K562 (cell line): ENCODE results near the gene ZNF438.
A peak's percentile ranks its signal among the peaks of the same experiment; 100 is the strongest.

Experiments
- HCFC1 ChIP-seq: IDR thresholded peaks from 2 replicates; pipeline ENCODE4 v1.6.1; 2012; ENCODE audit warnings: low read depth, low read length, improper control_type of control experiment
- RAD21 ChIP-seq, 2 experiments: fragments of 250-450 bp in 1 of 2; fragments of 450-650 bp in 1 of 2; sonication (Bioruptor Pico) in 1 of 2; formaldehyde crosslinking in 1 of 2; IDR thresholded peaks in 1 of 2; conservative IDR thresholded peaks in 1 of 2; 2 replicates each; pipeline versions ENCODE4 v1.4.0 to v1.8.0; 2020 to 2022; ENCODE audit warnings: mild to moderate bottlenecking in 2 of 2, moderate library complexity in 1 of 2

- TF ChIP-seq HCFC1 (no peak), RAD21 (CRISPR knock-in tag; conservative IDR thresholded peaks at IDR 0.05 in 1 of 2, IDR thresholded peaks at IDR 0.05 in 1 of 2) (0 out of 4 replicates have a peak, but pooled peaks of 1 of the 2 experiments have one; percentile 7)
Measured at GRCh38 chr10:30821994-30822692, 209.5 kb downstream of the ZNF438 start.
